SK-N-MC (cell line): ENCODE measurements around the gene HS3ST2.

Experiments used
- EZH2 ChIP-seq: fragments of 200-600 bp; sonication (generic); IDR thresholded peaks from one replicate; pipeline ENCODE4 v1.6.1; 2017; ENCODE audit warnings: antibody characterized with exemption
- FOXP2 ChIP-seq: optimal IDR thresholded peaks from 2 replicates; pipeline ENCODE3; 2011; ENCODE audit warnings: mild to moderate bottlenecking, moderate library complexity; ENCODE audit not compliant: insufficient read depth; ENCODE audit errors: extremely low read length, control extremely low read depth
- POLR2AphosphoS5 ChIP-seq: IDR thresholded peaks from 2 replicates; pipeline ENCODE4 v1.6.1; 2012; ENCODE audit warnings: mild to moderate bottlenecking, low read depth, low read length, borderline replicate concordance

DNA sequence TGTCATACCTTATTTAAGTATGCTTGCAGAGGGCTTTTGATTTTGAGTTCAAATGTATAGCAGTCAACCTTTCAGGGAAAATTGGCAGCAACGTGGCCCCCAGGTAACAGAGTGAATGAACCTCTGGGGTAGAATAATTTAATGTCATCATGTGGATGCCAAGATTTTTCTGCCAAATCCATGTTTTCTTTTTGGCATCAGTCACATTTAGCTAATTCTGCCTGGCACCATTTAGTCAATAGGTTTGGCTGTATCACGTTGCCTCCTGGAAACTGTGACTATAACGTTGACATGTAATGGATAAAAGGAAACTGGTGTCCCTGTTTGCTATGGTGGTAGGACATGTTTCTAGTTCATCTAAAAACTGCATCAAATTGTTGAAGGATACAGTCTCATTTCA is 115.5 kb downstream of the HS3ST2 start:
- TF ChIP-seq POLR2AphosphoS5 (no peak), EZH2 (no peak), FOXP2 (no peak)
